A549 (cell line): ENCODE measurements around the gene ZNF628. TPM values are rescaled to one million over a fixed set of nuclear protein-coding genes. Genes with fewer than 3 reads are reported as not detected.

Experiments
- ATAC-seq, 2 experiments: fragments of 200-7000 bp in 1 of 2; fragments of >200 bp in 1 of 2; cut with Nextera tagmentation in 1 of 2; cut with Tn5 transposase in 1 of 2; 3 replicates each; pipeline versions ENCODE4 v1.8.0 to v1.9.1; 2018 to 2020; ENCODE audit warnings: mild to moderate bottlenecking in 1 of 2, moderate library complexity in 1 of 2
- CTCF ChIA-PET: fragments of 300-600 bp; sonication (Branson Sonifier 250); formaldehyde crosslinking; extraction: SDS; loops from one replicate; lab custom pipeline; 2021; ENCODE audit warnings: antibody characterized with exemption, inconsistent platforms; lab: Yijun Ruan, JAX
- POLR2A ChIA-PET: fragments of 350-600 bp; formaldehyde crosslinking; extraction: SDS; loops from one replicate; lab custom pipeline; 2021; ENCODE audit warnings: antibody characterized with exemption, inconsistent platforms; lab: Yijun Ruan, JAX
- DNase-seq, 2 experiments: peaks; one replicate each; pipeline versions ENCODE4 v3.0.0 to v3.0.0-alpha.2; 2011 to 2016; ENCODE audit warnings: low read depth in 1 of 2, low spot score in 1 of 2
- FAIRE-seq: peaks from 2 replicates; lab custom pipeline; 2011; peaks lifted over from hg19 to GRCh38; lab: Jason Lieb, UNC
- H3K27ac ChIP-seq, 2 experiments: fragments of >200 bp; sonication (Bioruptor Twin); formaldehyde crosslinking; 3 replicates each; pipeline ENCODE4 v1.5.1; 2016 to 2017
- H3K4me1 ChIP-seq: fragments of >200 bp; sonication (Bioruptor Twin); formaldehyde crosslinking; 3 replicates; pipeline ENCODE4 v1.6.1; 2016
- H3K4me2 ChIP-seq: fragments of >200 bp; sonication (Bioruptor Twin); formaldehyde crosslinking; 3 replicates; pipeline ENCODE4 v1.6.1; 2016
- H3K4me3 ChIP-seq: fragments of >200 bp; sonication (Bioruptor Twin); formaldehyde crosslinking; 3 replicates; pipeline ENCODE4 v1.5.1; 2016
- H3K9me3 ChIP-seq: fragments of >200 bp; sonication (Bioruptor Twin); formaldehyde crosslinking; 3 replicates; pipeline ENCODE4 v1.6.1; 2016
- CEBPB ChIP-seq, 2 experiments: fragments of >200 bp in 1 of 2; sonication (Bioruptor Twin) in 1 of 2; formaldehyde crosslinking in 1 of 2; IDR thresholded peaks; 2 replicates each; pipeline ENCODE4 v1.6.1; 2012 to 2016
- CHD4 ChIP-seq: fragments of 200-600 bp; sonication (generic); IDR thresholded peaks from 2 replicates; pipeline ENCODE4 v1.6.1; 2016; ENCODE audit warnings: antibody characterized with exemption, mild to moderate bottlenecking, borderline replicate concordance
- EHF ChIP-seq: fragments of 250-450 bp; sonication (Bioruptor Pico); IDR thresholded peaks from 2 replicates; pipeline ENCODE4 v1.5.0; 2020; ENCODE audit warnings: mild to moderate bottlenecking
- EP300 ChIP-seq, 2 experiments: fragments of >200 bp; sonication (Bioruptor Twin); formaldehyde crosslinking; IDR thresholded peaks; 2 replicates in 1 of 2; 3 replicates in 1 of 2; pipeline ENCODE4 v1.6.1; 2016 to 2017
- FOSL2 ChIP-seq, 2 experiments: fragments of 450-650 bp in 1 of 2; fragments of >200 bp in 1 of 2; sonication (Bioruptor Twin) in 1 of 2; formaldehyde crosslinking; IDR thresholded peaks; 2 replicates each; pipeline versions ENCODE4 v1.5.0 to v1.6.1; 2016 to 2020; ENCODE audit warnings: mild to moderate bottlenecking in 1 of 2, moderate library complexity in 1 of 2
- HOXB13 ChIP-seq: fragments of 250-450 bp; sonication (Bioruptor Pico); IDR thresholded peaks from 2 replicates; pipeline ENCODE4 v1.5.0; 2020; ENCODE audit warnings: low read depth, mild to moderate bottlenecking, moderate library complexity
- HOXB5 ChIP-seq: fragments of 250-450 bp; sonication (Bioruptor Pico); IDR thresholded peaks from 2 replicates; pipeline ENCODE4 v1.5.0; 2020; ENCODE audit warnings: mild to moderate bottlenecking, moderate library complexity
- JUN ChIP-seq, 2 experiments: fragments of >200 bp; sonication (Bioruptor Twin); formaldehyde crosslinking; IDR thresholded peaks; 2 replicates in 1 of 2; 3 replicates in 1 of 2; pipeline ENCODE4 v1.6.1; 2016 to 2017
- KDM1A ChIP-seq: fragments of 200-600 bp; sonication (generic); IDR thresholded peaks from 2 replicates; pipeline ENCODE4 v1.6.1; 2016; ENCODE audit warnings: low read depth, mild to moderate bottlenecking
- MYC ChIP-seq: IDR thresholded peaks from 2 replicates; pipeline ENCODE4 v1.6.1; 2012; ENCODE audit warnings: mild to moderate bottlenecking, inconsistent platforms, low read length, improper control_type of control experiment, borderline replicate concordance
- NR3C1 ChIP-seq: fragments of >200 bp; sonication (Bioruptor Twin); formaldehyde crosslinking; IDR thresholded peaks from 3 replicates; pipeline ENCODE4 v1.6.1; 2017
- POLR2A ChIP-seq: IDR thresholded peaks from 2 replicates; pipeline ENCODE4 v1.6.1; 2012; ENCODE audit warnings: mild to moderate bottlenecking, low read length
- POLR2AphosphoS2 ChIP-seq: conservative IDR thresholded peaks from 2 replicates; pipeline ENCODE4 v1.6.1; 2012; ENCODE audit warnings: low read length, improper control_type of control experiment, inconsistent platforms
- RAD21 ChIP-seq, 2 experiments: fragments of >200 bp in 1 of 2; sonication (Bioruptor Twin) in 1 of 2; formaldehyde crosslinking in 1 of 2; IDR thresholded peaks in 1 of 2; conservative IDR thresholded peaks in 1 of 2; 2 replicates in 1 of 2; 3 replicates in 1 of 2; pipeline ENCODE4 v1.6.1; 2012 to 2018; ENCODE audit warnings: inconsistent platforms in 1 of 2
- RCOR1 ChIP-seq: fragments of 150-350 bp; IDR thresholded peaks from 2 replicates; pipeline ENCODE4 v1.6.1; 2014; ENCODE audit warnings: antibody characterized with exemption, low read length, low read depth
- RFX5 ChIP-seq: fragments of 450-650 bp; IDR thresholded peaks from 2 replicates; pipeline ENCODE4 v1.7.1; 2014; ENCODE audit warnings: antibody characterized with exemption, mild to moderate bottlenecking, moderate library complexity
- SMC3 ChIP-seq: fragments of >200 bp; sonication (Bioruptor Twin); formaldehyde crosslinking; IDR thresholded peaks from 3 replicates; pipeline ENCODE4 v1.6.1; 2018; ENCODE audit warnings: inconsistent platforms
- TFCP2L1 ChIP-seq: fragments of 250-450 bp; sonication (Bioruptor Pico); IDR thresholded peaks from 2 replicates; pipeline ENCODE4 v1.5.0; 2021; ENCODE audit warnings: mild to moderate bottlenecking
- ZFP36 ChIP-seq: fragments of 450-650 bp; IDR thresholded peaks from 2 replicates; pipeline ENCODE4 v1.6.1; 2014; ENCODE audit warnings: borderline replicate concordance; ENCODE audit not compliant: partially characterized antibody
- ZNF302 ChIP-seq: fragments of 250-450 bp; sonication (Bioruptor Pico); IDR thresholded peaks from 2 replicates; pipeline ENCODE4 v1.9.0; 2021; ENCODE audit warnings: inconsistent platforms, mild to moderate bottlenecking, moderate library complexity
- WGBS: methylation state at CpG from one replicate; pipeline ENCODE4 v1.1.6; 2017; ENCODE audit errors: missing lambda C conversion rate; 5-methylcytosine and 5-hydroxymethylcytosine counted together
- polyA plus RNA-seq, 4 experiments: library from polyadenylated mRNA; depleted of rRNA in 3 of 4; stranded (reverse); fragments of >200 nt; fragmentation: RNase III in 1 of 4; extraction: RNeasy Plus Mini Kit Qiagen cat#74134 plus additional on column Dnase treatment in 1 of 4; gene quantifications; 2 replicates in 3 of 4; 3 replicates in 1 of 4; pipeline ENCODE4 v1.2.3, GENCODE V29; 2011 to 2017
- TF ChIP-seq, protein P1 (sequence below): IDR thresholded peaks from 2 replicates; pipeline ENCODE4 v1.6.1; 2012
- TF ChIP-seq, protein P2 (sequence below): fragments of >200 bp; sonication (Bioruptor Twin); formaldehyde crosslinking; IDR thresholded peaks from 3 replicates; pipeline ENCODE4 v1.6.1; 2016
- TF ChIP-seq, protein P3 (sequence below): fragments of >200 bp; sonication (Bioruptor Twin); formaldehyde crosslinking; IDR thresholded peaks from 3 replicates; pipeline ENCODE4 v1.5.1; 2016
- TF ChIP-seq, protein P4 (sequence below): IDR thresholded peaks from 2 replicates; pipeline ENCODE4 v1.6.1; 2012
- TF ChIP-seq, protein P5 (sequence below): fragments of 250-450 bp; sonication (Bioruptor Pico); IDR thresholded peaks from 2 replicates; pipeline ENCODE4 v1.5.0; 2021; ENCODE audit warnings: mild to moderate bottlenecking, moderate library complexity, borderline replicate concordance

Gene ZNF628
- polyA plus RNA-seq, 2 of the 4 experiments (the other 2 are of a cell fraction) = 0.32 to 5.7 TPM

DNA sequence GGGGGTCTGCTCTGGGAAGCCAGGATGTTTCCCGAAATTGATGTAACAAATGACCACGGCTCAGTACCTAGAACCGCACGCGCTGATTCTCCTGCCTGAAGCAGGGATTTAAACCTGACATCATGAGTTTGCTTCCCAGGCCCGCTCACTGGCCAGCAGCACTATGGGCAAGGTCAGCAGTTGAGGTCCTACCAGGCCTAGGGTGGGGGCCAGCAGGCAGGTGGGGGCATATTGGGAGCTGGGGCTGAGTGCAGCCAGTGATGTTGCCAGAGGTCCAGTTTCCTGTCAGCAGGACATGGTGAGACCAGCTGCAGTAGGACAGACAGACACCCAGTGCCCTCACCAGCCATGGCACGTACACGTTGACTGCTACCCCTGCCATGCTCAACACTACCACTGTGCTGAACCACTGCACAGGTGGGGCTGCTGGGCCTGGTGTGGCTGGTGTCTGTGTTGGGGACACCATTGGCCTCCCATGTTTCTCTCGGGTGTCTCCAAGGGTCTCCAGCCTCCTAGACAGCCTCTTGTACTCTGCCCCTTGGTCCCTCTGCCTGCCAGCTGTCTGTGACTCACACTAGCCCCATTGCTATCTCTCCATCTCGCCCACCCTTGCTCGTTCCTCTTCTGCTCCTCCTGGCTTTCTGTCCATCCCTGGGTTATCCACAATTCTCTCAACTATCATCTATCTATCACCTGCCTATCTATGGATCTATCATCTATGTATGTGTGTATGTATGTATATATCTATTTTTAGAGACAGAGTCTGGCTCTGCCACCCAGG lies 10.8 kb upstream of the ZNF628 start (continued):
- TF ChIP-seq JUN (IDR thresholded peaks at IDR 0.05) (no peak), RAD21 (conservative IDR thresholded peaks at IDR 0.05 in 1 of 2, IDR thresholded peaks at IDR 0.05 in 1 of 2) (no peak), SMC3 (no peak), RCOR1 (no peak), HOXB13 (CRISPR knock-in tag) (no peak)
- TF ChIP-seq, protein P1, sequence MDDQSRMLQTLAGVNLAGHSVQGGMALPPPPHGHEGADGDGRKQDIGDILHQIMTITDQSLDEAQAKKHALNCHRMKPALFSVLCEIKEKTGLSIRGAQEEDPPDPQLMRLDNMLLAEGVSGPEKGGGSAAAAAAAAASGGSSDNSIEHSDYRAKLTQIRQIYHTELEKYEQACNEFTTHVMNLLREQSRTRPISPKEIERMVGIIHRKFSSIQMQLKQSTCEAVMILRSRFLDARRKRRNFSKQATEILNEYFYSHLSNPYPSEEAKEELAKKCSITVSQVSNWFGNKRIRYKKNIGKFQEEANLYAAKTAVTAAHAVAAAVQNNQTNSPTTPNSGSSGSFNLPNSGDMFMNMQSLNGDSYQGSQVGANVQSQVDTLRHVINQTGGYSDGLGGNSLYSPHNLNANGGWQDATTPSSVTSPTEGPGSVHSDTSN = no peak
- TF ChIP-seq, protein P2, sequence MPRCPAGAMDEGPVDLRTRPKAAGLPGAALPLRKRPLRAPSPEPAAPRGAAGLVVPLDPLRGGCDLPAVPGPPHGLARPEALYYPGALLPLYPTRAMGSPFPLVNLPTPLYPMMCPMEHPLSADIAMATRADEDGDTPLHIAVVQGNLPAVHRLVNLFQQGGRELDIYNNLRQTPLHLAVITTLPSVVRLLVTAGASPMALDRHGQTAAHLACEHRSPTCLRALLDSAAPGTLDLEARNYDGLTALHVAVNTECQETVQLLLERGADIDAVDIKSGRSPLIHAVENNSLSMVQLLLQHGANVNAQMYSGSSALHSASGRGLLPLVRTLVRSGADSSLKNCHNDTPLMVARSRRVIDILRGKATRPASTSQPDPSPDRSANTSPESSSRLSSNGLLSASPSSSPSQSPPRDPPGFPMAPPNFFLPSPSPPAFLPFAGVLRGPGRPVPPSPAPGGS = no peak

DNA sequence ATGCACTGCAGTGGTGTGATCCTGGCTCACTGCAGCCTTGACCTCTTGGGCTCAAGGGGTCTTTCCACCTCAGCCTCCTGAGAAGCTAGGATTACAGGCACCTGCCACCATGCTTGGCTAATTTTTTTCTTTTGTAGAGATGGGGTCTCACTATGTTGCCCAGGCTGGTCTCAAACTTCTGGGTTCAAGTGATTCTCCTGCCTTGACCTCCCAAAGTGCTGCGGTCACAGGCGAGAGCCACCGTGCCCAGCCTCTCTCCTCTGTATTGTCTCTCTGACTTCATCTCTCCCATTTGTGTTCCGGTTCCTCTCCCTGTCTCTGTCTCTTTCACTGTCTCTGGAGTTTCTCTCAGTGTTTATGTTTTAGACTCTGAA lies 10.2 kb upstream of the ZNF628 start:
- CTCF ChIA-PET = interaction anchor here (0.9 to 6.9 kb wide), 21 partner anchors 11 to 325 kb away, joined by 3 to 194 read pairs (median 22); partner anchors contain the start of genes NAT14, SSC5D, TMEM238 and ZNF628
- no peak for ATAC-seq

DNA sequence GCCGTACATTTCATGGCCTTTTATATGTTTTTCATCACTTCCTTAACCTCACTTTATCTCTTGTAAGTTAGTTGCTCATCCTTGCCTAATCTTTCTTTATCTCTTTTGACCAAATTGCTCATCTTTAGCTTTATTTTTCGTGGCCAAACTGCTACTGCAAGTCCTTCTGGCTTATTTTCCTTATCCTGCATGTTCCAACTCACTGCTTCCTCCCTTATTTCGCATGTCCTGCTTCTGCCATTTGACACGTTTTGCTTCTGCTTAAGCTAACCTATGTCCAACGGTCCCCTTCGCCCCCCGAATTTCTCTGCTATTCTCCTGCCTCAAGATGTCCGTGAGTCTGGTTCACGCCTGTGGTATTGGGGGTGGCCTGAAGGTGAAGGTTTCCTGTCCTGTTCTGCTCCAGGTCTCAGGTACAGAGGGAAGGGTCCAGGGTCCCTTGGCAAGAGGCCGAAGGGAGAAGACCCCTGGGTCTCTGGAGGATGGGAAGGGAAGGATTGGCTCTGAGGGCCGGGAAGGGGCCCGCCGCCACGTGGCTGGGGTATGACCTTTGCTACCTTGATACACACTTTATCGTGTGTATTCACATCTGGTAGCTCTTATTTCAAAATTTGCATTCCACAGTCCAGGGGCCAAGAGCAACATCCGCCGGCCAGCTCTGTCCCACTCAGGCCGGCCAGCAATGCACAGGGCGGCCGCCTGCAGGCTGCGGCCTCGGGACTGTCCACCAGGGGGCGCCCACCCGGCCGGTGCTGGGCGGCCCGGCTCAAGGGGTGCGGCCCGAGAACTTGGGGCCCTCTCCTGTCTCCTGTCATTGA lies 9.0 kb upstream of the ZNF628 start:
- Histone ChIP-seq H3K27ac (peak overlapping the region; percentile 6 to 35; a peak in 3 of 6 replicates), H3K9me3 (no peaks in the 10 kb centered on the region), H3K4me2 (peak overlapping the region; percentile 54), H3K4me1 (peaks cover 6% of the 10 kb centered on the region; the same call in 2 of the 3 replicates), H3K4me3 (no peak overlapping the region)
- CTCF ChIA-PET = interaction anchor here (0.5 to 6.9 kb wide), 81 partner anchors 9 to 825 kb away, joined by 3 to 194 read pairs (median 4); partner anchors contain the start of genes DNAAF3, FIZ1, NAT14 and SSC5D
- FAIRE-seq = no peak
- POLR2A ChIA-PET = interaction anchor here (0.6 to 2.7 kb wide), 4 partner anchors 9 to 132 kb away, joined by 3 to 17 read pairs (median 4); partner anchors contain the start of genes FIZ1 and ZNF628
- 32% methylated on average over 29 of the region's 29 CpGs for WGBS
- DNase-seq = peak; percentile 48 to 73
- peak; percentile 75 to 93 for ATAC-seq
- TF ChIP-seq FOSL2 (IDR thresholded peaks at IDR 0.05) = no peak
- no peak for TF ChIP-seq FOSL2 (CRISPR knock-in tag; IDR thresholded peaks at IDR 0.05)
- TF ChIP-seq ZNF302 (CRISPR knock-in tag) = no peak
- no peak for TF ChIP-seq CHD4
- peak; percentile 93 for TF ChIP-seq SMC3
- TF ChIP-seq, protein P3, sequence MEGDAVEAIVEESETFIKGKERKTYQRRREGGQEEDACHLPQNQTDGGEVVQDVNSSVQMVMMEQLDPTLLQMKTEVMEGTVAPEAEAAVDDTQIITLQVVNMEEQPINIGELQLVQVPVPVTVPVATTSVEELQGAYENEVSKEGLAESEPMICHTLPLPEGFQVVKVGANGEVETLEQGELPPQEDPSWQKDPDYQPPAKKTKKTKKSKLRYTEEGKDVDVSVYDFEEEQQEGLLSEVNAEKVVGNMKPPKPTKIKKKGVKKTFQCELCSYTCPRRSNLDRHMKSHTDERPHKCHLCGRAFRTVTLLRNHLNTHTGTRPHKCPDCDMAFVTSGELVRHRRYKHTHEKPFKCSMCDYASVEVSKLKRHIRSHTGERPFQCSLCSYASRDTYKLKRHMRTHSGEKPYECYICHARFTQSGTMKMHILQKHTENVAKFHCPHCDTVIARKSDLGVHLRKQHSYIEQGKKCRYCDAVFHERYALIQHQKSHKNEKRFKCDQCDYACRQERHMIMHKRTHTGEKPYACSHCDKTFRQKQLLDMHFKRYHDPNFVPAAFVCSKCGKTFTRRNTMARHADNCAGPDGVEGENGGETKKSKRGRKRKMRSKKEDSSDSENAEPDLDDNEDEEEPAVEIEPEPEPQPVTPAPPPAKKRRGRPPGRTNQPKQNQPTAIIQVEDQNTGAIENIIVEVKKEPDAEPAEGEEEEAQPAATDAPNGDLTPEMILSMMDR = peak; percentile 99
- TF ChIP-seq RCOR1 = no peak
- TF ChIP-seq, protein P4, sequence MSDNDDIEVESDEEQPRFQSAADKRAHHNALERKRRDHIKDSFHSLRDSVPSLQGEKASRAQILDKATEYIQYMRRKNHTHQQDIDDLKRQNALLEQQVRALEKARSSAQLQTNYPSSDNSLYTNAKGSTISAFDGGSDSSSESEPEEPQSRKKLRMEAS = peak; percentile 30; the same call in 1 of the 2 replicates
- TF ChIP-seq, protein P5, sequence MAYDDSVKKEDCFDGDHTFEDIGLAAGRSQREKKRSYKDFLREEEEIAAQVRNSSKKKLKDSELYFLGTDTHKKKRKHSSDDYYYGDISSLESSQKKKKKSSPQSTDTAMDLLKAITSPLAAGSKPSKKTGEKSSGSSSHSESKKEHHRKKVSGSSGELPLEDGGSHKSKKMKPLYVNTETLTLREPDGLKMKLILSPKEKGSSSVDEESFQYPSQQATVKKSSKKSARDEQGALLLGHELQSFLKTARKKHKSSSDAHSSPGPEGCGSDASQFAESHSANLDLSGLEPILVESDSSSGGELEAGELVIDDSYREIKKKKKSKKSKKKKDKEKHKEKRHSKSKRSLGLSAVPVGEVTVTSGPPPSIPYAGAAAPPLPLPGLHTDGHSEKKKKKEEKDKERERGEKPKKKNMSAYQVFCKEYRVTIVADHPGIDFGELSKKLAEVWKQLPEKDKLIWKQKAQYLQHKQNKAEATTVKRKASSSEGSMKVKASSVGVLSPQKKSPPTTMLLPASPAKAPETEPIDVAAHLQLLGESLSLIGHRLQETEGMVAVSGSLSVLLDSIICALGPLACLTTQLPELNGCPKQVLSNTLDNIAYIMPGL (CRISPR knock-in tag) = no peak
- peak; percentile 57 to 73 for TF ChIP-seq RAD21 (conservative IDR thresholded peaks at IDR 0.05 in 1 of 2, IDR thresholded peaks at IDR 0.05 in 1 of 2)
- TF ChIP-seq TFCP2L1 = no peak

More for the DNA sequence above, 10.2 kb upstream of the ZNF628 start:
- 85% methylated on average over 4 of the region's 4 CpGs for WGBS
- DNase-seq = no peak
- no peak for TF ChIP-seq POLR2A
- no peak for TF ChIP-seq HOXB5
- no peak for TF ChIP-seq ZFP36
- no peak for TF ChIP-seq RFX5
- TF ChIP-seq, protein P3 = no peak
- TF ChIP-seq EP300 (IDR thresholded peaks at IDR 0.05) = no peak
- TF ChIP-seq RCOR1 = no peak
- no peak for TF ChIP-seq POLR2AphosphoS2
- no peak for TF ChIP-seq MYC
- no peak for TF ChIP-seq NR3C1
- no peak for TF ChIP-seq KDM1A
- TF ChIP-seq EHF (CRISPR knock-in tag) = no peak
- no peak for TF ChIP-seq ZNF302 (CRISPR knock-in tag)
- TF ChIP-seq RAD21 (conservative IDR thresholded peaks at IDR 0.05 in 1 of 2, IDR thresholded peaks at IDR 0.05 in 1 of 2) = no peak
- TF ChIP-seq CEBPB (IDR thresholded peaks at IDR 0.05) = no peak
- peaks cover 8% of the 10 kb centered on the region; the same call in 2 of the 3 replicates for H3K4me1 ChIP-seq
- no peak for FAIRE-seq
- no peak overlapping the region for H3K4me3 ChIP-seq
- H3K4me2 ChIP-seq = no peak overlapping the region
- no peaks in the 10 kb centered on the region for H3K9me3 ChIP-seq
- no peak overlapping the region for H3K27ac ChIP-seq
- POLR2A ChIA-PET = interaction anchor here (1.5 to 2.7 kb wide), 2 partner anchors 10 to 133 kb away, joined by 3 to 17 read pairs; partner anchors contain the start of genes FIZ1 and ZNF628
